ENCODE data around the gene EEPD1. TPM values are rescaled to one million over a fixed set of nuclear protein-coding genes. Genes with fewer than 3 reads are reported as not detected.

Gene EEPD1
- total and polyA plus RNA-seq, 9 donors, result 5.6 to 16.6 (median 11.5) TPM

- no peak for DNase-seq
- intact Hi-C loops (cut with DNase I), result no loop called here
- H3K36me3 ChIP-seq, result no peaks in the 10 kb centered on the region
- TF ChIP-seq POLR2A (IDR thresholded peaks at IDR 0.05), result no peak
- TF ChIP-seq EP300 (IDR thresholded peaks at IDR 0.05), result no peak
- TF ChIP-seq CTCF (IDR thresholded peaks at IDR 0.05), result no peak
- no peaks in the 10 kb centered on the region for H3K27me3 ChIP-seq
- H3K27ac ChIP-seq, result no peak overlapping the region
- H3K4me1 ChIP-seq (ENCODE audit: insufficient read depth), result peaks cover 7% of the 10 kb centered on the region
- no peaks in the 10 kb centered on the region for H3K9me3 ChIP-seq
- 78 to 88% (median 82%) methylated on average over 1 of the region's 1 CpG for WGBS, 3 donors
- no peak overlapping the region for H3K4me3 ChIP-seq
Measured at GRCh38 chr7:36199329-36199728, 46.3 kb downstream of the EEPD1 start.

GRCh38 chr7:36201122-36201723 is 48.2 kb downstream of the EEPD1 start:
- 91 to 94% (median 93%) methylated on average over 5 of the region's 5 CpGs for WGBS, 3 donors
- H3K4me1 ChIP-seq (ENCODE audit: insufficient read depth), result peaks cover 7% of the 10 kb centered on the region

GRCh38 chr7:36202398-36202797 is 49.3 kb downstream of the EEPD1 start:
- no peaks in the 10 kb centered on the region for H3K9me3 ChIP-seq
- 74 to 85% (median 78%) methylated on average over 9 of the region's 9 CpGs for WGBS, 3 donors
- no peaks in the 10 kb centered on the region for H3K27me3 ChIP-seq
- TF ChIP-seq CTCF (IDR thresholded peaks at IDR 0.05), result no peak
- no peak for TF ChIP-seq POLR2A (IDR thresholded peaks at IDR 0.05)
- TF ChIP-seq EP300 (IDR thresholded peaks at IDR 0.05), result no peak
- no peak overlapping the region for H3K4me3 ChIP-seq
- H3K4me1 ChIP-seq (ENCODE audit: insufficient read depth), result peaks cover 11% of the 10 kb centered on the region
- DNase-seq, result no peak
- no peak overlapping the region for H3K27ac ChIP-seq
- no peaks in the 10 kb centered on the region for H3K36me3 ChIP-seq
- intact Hi-C loops (cut with DNase I), result no loop called here

More at GRCh38 chr7:36201122-36201723, 48.2 kb downstream of the EEPD1 start:
- Histone ChIP-seq H3K27me3 (no peaks in the 10 kb centered on the region), H3K9me3 (no peaks in the 10 kb centered on the region), H3K4me3 (no peak overlapping the region), H3K27ac (peak overlapping the region in 1 of 2 donors; percentile 10), H3K36me3 (no peaks in the 10 kb centered on the region)
- DNase-seq, result no peak
- TF ChIP-seq EP300 (IDR thresholded peaks at IDR 0.05) (no peak), POLR2A (IDR thresholded peaks at IDR 0.05) (no peak), CTCF (IDR thresholded peaks at IDR 0.05) (no peak)
- intact Hi-C loops (cut with DNase I), result no loop called here

GRCh38 chr7:36203071-36203790 is 50.2 kb downstream of the EEPD1 start:
- Histone ChIP-seq H3K9me3 (no peaks in the 10 kb centered on the region), H3K27me3 (no peaks in the 10 kb centered on the region), H3K4me1 (ENCODE audit: insufficient read depth) (peaks cover 17% of the 10 kb centered on the region), H3K4me3 (no peak overlapping the region), H3K36me3 (no peaks in the 10 kb centered on the region), H3K27ac (no peak overlapping the region)
- whole genome bisulfite sequencing, 3 donors, result 59 to 65% (median 62%) methylated on average over 8 of the region's 8 CpGs
- TF ChIP-seq EP300 (IDR thresholded peaks at IDR 0.05) (no peak), CTCF (IDR thresholded peaks at IDR 0.05) (no peak), POLR2A (IDR thresholded peaks at IDR 0.05) (no peak)
- intact Hi-C loops (cut with DNase I), result no loop called here
- DNase-seq, result no peak

Measured in ovary (tissue), 9 donors.